Upper lobe of left lung (tissue), 6 donors: Measurements from ENCODE around the gene CTAGE9. TPM values are rescaled to one million over a fixed set of nuclear protein-coding genes. Genes with fewer than 3 reads are reported as not detected.
"Not testable (repeated sequence)": the region's sequence is repeated elsewhere in the genome, so short reads cannot be mapped to it uniquely, and the experiment has no call there.

Experiments used
- ATAC-seq, 2 donors: fragments of 200-7000 bp; cut with Tn5 transposase; one replicate each; pipeline ENCODE4 v1.9.1; 2022; ENCODE audit warnings: mild to moderate bottlenecking in 2 of 2, moderate library complexity in 2 of 2; ENCODE audit not compliant: low FRiP score in 2 of 2
- DNase-seq, 2 donors: peaks; one replicate each; pipeline ENCODE4 v3.0.0-alpha.2; 2019 to 2020
- H3K27ac ChIP-seq, 4 donors: fragments of 200-600 bp; sonication (generic); one replicate each; pipeline ENCODE4 v1.5.1; 2016 to 2019
- H3K27me3 ChIP-seq, 4 donors: fragments of 200-600 bp; sonication (generic); one replicate each; pipeline ENCODE4 v1.5.1; 2017 to 2019
- H3K36me3 ChIP-seq, 4 donors: fragments of 200-600 bp; sonication (generic); one replicate each; pipeline ENCODE4 v1.5.1; 2016 to 2019
- H3K4me1 ChIP-seq, 4 donors: fragments of 200-600 bp; sonication (generic); one replicate each; pipeline ENCODE4 v1.5.1; 2018 to 2019
- H3K4me3 ChIP-seq, 4 donors: fragments of 200-600 bp; sonication (generic); one replicate each; pipeline ENCODE4 v1.5.1; 2017 to 2019; ENCODE audit warnings: mild to moderate bottlenecking in 2 of 4, moderate library complexity in 1 of 4
- H3K9me3 ChIP-seq, 4 donors: fragments of 200-600 bp; sonication (generic); one replicate each; pipeline ENCODE4 v1.5.1; 2018 to 2019
- EP300 ChIP-seq, 4 donors: sonication (generic); formaldehyde crosslinking; IDR thresholded peaks; one replicate each; pipeline ENCODE4 v1.5.1; 2017; ENCODE audit warnings: antibody characterized with exemption in 4 of 4, control low read depth in 2 of 4
- POLR2A ChIP-seq, 4 donors: fragments of 450-650 bp; IDR thresholded peaks; one replicate each; pipeline ENCODE4 v1.5.1; 2016 to 2017; ENCODE audit warnings: antibody characterized with exemption in 4 of 4, mild to moderate bottlenecking in 2 of 4
- POLR2AphosphoS5 ChIP-seq, 2 donors: sonication (generic); formaldehyde crosslinking; IDR thresholded peaks; one replicate each; pipeline ENCODE4 v1.5.1; 2017; ENCODE audit warnings: antibody characterized with exemption in 2 of 2
- WGBS, 2 donors: methylation state at CpG; one replicate each; pipeline ENCODE4 v1.1.5; 2017 to 2018; 5-methylcytosine and 5-hydroxymethylcytosine counted together
- total RNA-seq, 6 donors: library from RNA; depleted of rRNA in 4 of 6; stranded (reverse); fragments of >200 nt in 4 of 6; gene quantifications; one replicate each; pipeline versions ENCODE4 v1.1.0 to v1.2.1, GENCODE V29; 2016 to 2021
- TF ChIP-seq, protein P1 (sequence below), 6 experiments: fragments of 450-650 bp in 4 of 6; fragments of 200-600 bp in 2 of 6; sonication (generic) in 2 of 6; IDR thresholded peaks; one replicate each; pipeline ENCODE4 v1.5.1; 2016 to 2019; ENCODE audit warnings: antibody characterized with exemption in 6 of 6
- donor health status: DM: no; HTN: no; CAD: no; lungs with moderate emphysema.
- donor health status: DM: no; HTN: yes; CAD: no; lungs with severe emphysema.

CTAGE9 gene
- total RNA-seq, 6 donors from 2014 or later = not detected

GRCh38 chr6:131721161-131721560, 10.3 kb upstream of the CTAGE9 start:
- H3K27me3 ChIP-seq = no peaks in the 10 kb centered on the region
- no peak for ATAC-seq
- no peak overlapping the region for H3K27ac ChIP-seq
- H3K36me3 ChIP-seq = no peaks in the 10 kb centered on the region
- H3K4me3 ChIP-seq = no peak overlapping the region
- H3K9me3 ChIP-seq = no peaks in the 10 kb centered on the region
- no peak for DNase-seq
- WGBS, 2 donors = 80 to 85% methylated on average over 2 of the region's 2 CpGs
- no peaks in the 10 kb centered on the region for H3K4me1 ChIP-seq
- TF ChIP-seq POLR2AphosphoS5 (IDR thresholded peaks at IDR 0.05) (no peak), EP300 (IDR thresholded peaks at IDR 0.05) (no peak), POLR2A (IDR thresholded peaks at IDR 0.05) (no peak)
- TF ChIP-seq, protein P1, sequence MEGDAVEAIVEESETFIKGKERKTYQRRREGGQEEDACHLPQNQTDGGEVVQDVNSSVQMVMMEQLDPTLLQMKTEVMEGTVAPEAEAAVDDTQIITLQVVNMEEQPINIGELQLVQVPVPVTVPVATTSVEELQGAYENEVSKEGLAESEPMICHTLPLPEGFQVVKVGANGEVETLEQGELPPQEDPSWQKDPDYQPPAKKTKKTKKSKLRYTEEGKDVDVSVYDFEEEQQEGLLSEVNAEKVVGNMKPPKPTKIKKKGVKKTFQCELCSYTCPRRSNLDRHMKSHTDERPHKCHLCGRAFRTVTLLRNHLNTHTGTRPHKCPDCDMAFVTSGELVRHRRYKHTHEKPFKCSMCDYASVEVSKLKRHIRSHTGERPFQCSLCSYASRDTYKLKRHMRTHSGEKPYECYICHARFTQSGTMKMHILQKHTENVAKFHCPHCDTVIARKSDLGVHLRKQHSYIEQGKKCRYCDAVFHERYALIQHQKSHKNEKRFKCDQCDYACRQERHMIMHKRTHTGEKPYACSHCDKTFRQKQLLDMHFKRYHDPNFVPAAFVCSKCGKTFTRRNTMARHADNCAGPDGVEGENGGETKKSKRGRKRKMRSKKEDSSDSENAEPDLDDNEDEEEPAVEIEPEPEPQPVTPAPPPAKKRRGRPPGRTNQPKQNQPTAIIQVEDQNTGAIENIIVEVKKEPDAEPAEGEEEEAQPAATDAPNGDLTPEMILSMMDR (IDR thresholded peaks at IDR 0.05) = no peak

- no peak for TF ChIP-seq POLR2A (IDR thresholded peaks at IDR 0.05)
- no peak for TF ChIP-seq POLR2AphosphoS5 (IDR thresholded peaks at IDR 0.05)
- TF ChIP-seq, protein P1 (IDR thresholded peaks at IDR 0.05) = no peak
- TF ChIP-seq EP300 (IDR thresholded peaks at IDR 0.05) = no peak
- H3K4me3 ChIP-seq = no peak overlapping the region
- no peak for DNase-seq
- no peaks in the 10 kb centered on the region for H3K9me3 ChIP-seq
- H3K27ac ChIP-seq = no peak overlapping the region
- WGBS, 2 donors = 87 to 92% methylated on average over 3 of the region's 3 CpGs
- no peak for ATAC-seq
- H3K4me1 ChIP-seq = no peaks in the 10 kb centered on the region
- no peaks in the 10 kb centered on the region for H3K27me3 ChIP-seq
- H3K36me3 ChIP-seq = no peaks in the 10 kb centered on the region
Measured at GRCh38 chr6:131717836-131718542, 7.2 kb upstream of the CTAGE9 start.

DNA sequence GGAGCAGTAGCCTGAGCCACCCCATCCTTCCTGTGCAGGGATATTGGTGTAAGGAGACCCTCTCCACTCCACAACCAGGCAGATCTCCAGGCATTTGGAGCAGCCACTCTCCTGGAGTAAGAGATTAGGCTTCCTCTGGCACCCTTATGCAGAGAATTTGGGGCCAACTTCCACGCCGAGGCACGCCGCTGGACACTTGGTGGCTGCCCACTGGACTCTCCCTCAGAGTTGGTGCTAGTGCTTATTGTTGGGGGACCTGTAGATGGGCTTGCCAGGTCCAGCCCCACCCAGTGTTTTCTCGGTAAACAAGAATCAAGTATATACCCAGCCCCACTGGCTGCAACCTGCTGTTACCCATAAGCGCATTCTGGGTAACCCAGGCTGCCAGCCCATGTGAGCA, 4.8 kb upstream of the CTAGE9 start:
- peak in 1 of 2 donors; percentile 40 for ATAC-seq
- H3K4me3 ChIP-seq, H3K9me3 ChIP-seq, H3K4me1 ChIP-seq, H3K27me3 ChIP-seq, H3K36me3 ChIP-seq, H3K27ac ChIP-seq: not testable (repeated sequence)
- 77 to 100% methylated on average over 1 to 6 of the region's 6 CpGs for WGBS, 2 donors
- DNase-seq = peak in 1 of 2 donors; percentile 51

DNA sequence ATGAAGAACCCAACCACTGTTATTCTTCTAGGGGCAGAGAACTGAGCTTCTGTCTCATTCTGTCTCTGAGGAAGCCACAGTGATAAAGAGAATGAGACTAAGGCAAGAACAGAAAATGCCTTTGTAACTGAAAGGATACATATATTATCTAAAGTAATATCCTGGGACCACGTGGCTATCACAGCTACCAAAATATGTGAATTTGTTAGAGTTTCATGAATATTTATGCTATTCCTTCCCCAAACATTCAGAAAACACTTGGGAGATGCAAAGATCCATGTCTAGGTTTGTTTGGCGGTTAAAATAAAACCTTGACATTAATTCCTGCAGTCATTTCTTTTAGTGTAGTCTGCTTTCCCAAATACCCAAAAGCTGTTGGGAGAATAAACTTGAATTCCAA, 6.9 kb downstream of the CTAGE9 start:
- not testable (repeated sequence) for ATAC-seq, DNase-seq, H3K27me3 ChIP-seq, H3K4me1 ChIP-seq, H3K27ac ChIP-seq, H3K9me3 ChIP-seq, H3K36me3 ChIP-seq, H3K4me3 ChIP-seq
- no CpG with 5 or more reads among the region's 2 CpGs for WGBS, 2 donors

- H3K4me3 ChIP-seq, DNase-seq, H3K27me3 ChIP-seq, H3K27ac ChIP-seq, H3K9me3 ChIP-seq, H3K36me3 ChIP-seq, H3K4me1 ChIP-seq: not testable (repeated sequence)
- no CpG with 5 or more reads among the region's 14 CpGs for WGBS, 2 donors
- peak in 1 of 2 donors; percentile 13 for ATAC-seq
Measured at GRCh38 chr6:131700851-131701250, 10.0 kb downstream of the CTAGE9 start.

DNA sequence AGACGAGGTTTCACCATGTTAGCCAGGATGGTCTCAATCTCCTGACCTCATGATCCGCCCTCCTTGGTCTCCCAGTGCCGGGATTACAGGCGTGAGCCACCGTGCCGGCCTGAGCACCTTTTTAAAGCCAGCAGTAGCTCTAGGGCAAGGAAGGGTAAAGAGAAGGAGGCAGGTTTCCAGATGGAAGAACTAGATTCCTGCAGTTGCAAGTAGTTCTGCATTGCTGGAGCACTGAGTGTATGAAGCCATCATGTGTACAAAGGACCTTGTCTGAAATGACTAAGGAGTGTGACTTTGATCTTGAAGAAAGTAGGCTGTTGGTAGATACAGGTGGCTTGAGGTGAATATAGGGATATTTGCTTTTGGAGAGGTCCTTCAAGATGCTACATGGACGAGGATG, 13.9 kb downstream of the CTAGE9 start:
- 93 to 94% methylated on average over 6 to 7 of the region's 7 CpGs for WGBS, 2 donors
- TF ChIP-seq POLR2A (IDR thresholded peaks at IDR 0.05) = no peak
- TF ChIP-seq, protein P1 (IDR thresholded peaks at IDR 0.05) = no peak
- no peak for TF ChIP-seq EP300 (IDR thresholded peaks at IDR 0.05)
- no peak for TF ChIP-seq POLR2AphosphoS5 (IDR thresholded peaks at IDR 0.05)
- H3K9me3 ChIP-seq = no peaks in the 10 kb centered on the region

More for the DNA sequence above, 13.9 kb downstream of the CTAGE9 start:
- no peaks in the 10 kb centered on the region for H3K4me1 ChIP-seq
- no peak overlapping the region for H3K4me3 ChIP-seq
- no peaks in the 10 kb centered on the region for H3K36me3 ChIP-seq
- no peak for ATAC-seq
- no peaks in the 10 kb centered on the region for H3K27me3 ChIP-seq
- no peak overlapping the region for H3K27ac ChIP-seq
- no peak for DNase-seq
